Vagina (tissue), 2 donors: Measurements from ENCODE around the gene POR. TPM values are rescaled to one million over a fixed set of nuclear protein-coding genes. Genes with fewer than 3 reads are reported as not detected.

Source experiments
- DNase-seq, 2 donors: peaks; one replicate each; pipeline ENCODE4 v3.0.0-alpha.2; 2017; ENCODE audit errors: extremely low spot score in 2 of 2
- H3K27ac ChIP-seq: fragments of 200-600 bp; sonication (generic); one replicate; pipeline ENCODE4 v1.5.1; 2019
- H3K27me3 ChIP-seq: fragments of 200-600 bp; sonication (generic); one replicate; pipeline ENCODE4 v1.5.1; 2019
- H3K36me3 ChIP-seq, 2 donors: fragments of 200-600 bp; sonication (generic); one replicate each; pipeline ENCODE4 v1.5.1; 2017 to 2019
- H3K4me1 ChIP-seq: fragments of 200-600 bp; sonication (generic); one replicate; pipeline ENCODE4 v1.5.1; 2019
- H3K4me3 ChIP-seq, 2 donors: fragments of 200-600 bp; sonication (generic); 1 replicate in 1 of 2; 2 replicates in 1 of 2; pipeline ENCODE4 v1.5.1; 2016 to 2019
- H3K9me3 ChIP-seq: fragments of 200-600 bp; sonication (generic); one replicate; pipeline ENCODE4 v1.5.1; 2019
- CTCF ChIP-seq, 3 experiments: fragments of 450-650 bp in 2 of 3; fragments of 200-600 bp in 1 of 3; sonication (generic) in 1 of 3; IDR thresholded peaks; one replicate each; pipeline ENCODE4 v1.5.1; 2017 to 2019; ENCODE audit warnings: antibody characterized with exemption in 3 of 3, mild to moderate bottlenecking in 2 of 3, moderate library complexity in 2 of 3
- POLR2A ChIP-seq, 2 donors: fragments of 450-650 bp; IDR thresholded peaks; one replicate each; pipeline ENCODE4 v1.6.1; 2017; ENCODE audit warnings: antibody characterized with exemption in 2 of 2, mild to moderate bottlenecking in 2 of 2, moderate library complexity in 2 of 2
- POLR2AphosphoS5 ChIP-seq, 2 donors: sonication (generic); formaldehyde crosslinking; IDR thresholded peaks; one replicate each; pipeline ENCODE4 v1.9.0; 2017; ENCODE audit warnings: antibody characterized with exemption in 2 of 2, mild to moderate bottlenecking in 2 of 2, low read depth in 1 of 2; ENCODE audit not compliant: insufficient read depth in 1 of 2
- intact Hi-C: fragments of 100-400 bp; cut with DNase I; formaldehyde crosslinking; loops from one replicate; pipeline ENCODE4 v1.15.1; 2023
- total RNA-seq: library from RNA; depleted of rRNA; stranded (reverse); fragments of >200 nt; gene quantifications from one replicate; pipeline ENCODE4 v1.2.3, GENCODE V29; 2016

Gene POR
- total RNA-seq, 1 donor from 2014 or later, result 94.3 TPM

- intact Hi-C loops, result no loop called here
- peaks cover 0 to 44% of the 10 kb centered on the region in 2 donors for H3K36me3 ChIP-seq
- no peak for DNase-seq
- no peaks in the 10 kb centered on the region for H3K27me3 ChIP-seq
- H3K9me3 ChIP-seq, result no peaks in the 10 kb centered on the region
- H3K27ac ChIP-seq, result no peak overlapping the region
- no peak overlapping the region for H3K4me3 ChIP-seq
- peaks cover 27% of the 10 kb centered on the region for H3K4me1 ChIP-seq
- no peak for TF ChIP-seq CTCF (IDR thresholded peaks at IDR 0.05)
- TF ChIP-seq POLR2AphosphoS5 (IDR thresholded peaks at IDR 0.05; ENCODE audit: insufficient read depth in 1 of 2, low read depth in 1 of 2), result peak in 1 of 2 donors; percentile 28
- no peak for TF ChIP-seq POLR2A (IDR thresholded peaks at IDR 0.05)
These were observed 64.9 kb downstream of the POR start for GRCh38 chr7:75979759-75980429.

GRCh38 chr7:75980430-75981202 is 65.7 kb downstream of the POR start:
- Histone ChIP-seq H3K27ac (no peak overlapping the region), H3K27me3 (no peaks in the 10 kb centered on the region), H3K4me3 (no peak overlapping the region), H3K4me1 (peaks cover 27% of the 10 kb centered on the region), H3K36me3 (peaks cover 0 to 51% of the 10 kb centered on the region in 2 donors), H3K9me3 (no peaks in the 10 kb centered on the region)
- no peak for DNase-seq
- intact Hi-C loops, result no loop called here
- TF ChIP-seq POLR2AphosphoS5 (IDR thresholded peaks at IDR 0.05; ENCODE audit: insufficient read depth in 1 of 2, low read depth in 1 of 2), result no peak

GRCh38 chr7:75981203-75981452 is 66.2 kb downstream of the POR start:
- TF ChIP-seq POLR2AphosphoS5 (IDR thresholded peaks at IDR 0.05; ENCODE audit: insufficient read depth in 1 of 2, low read depth in 1 of 2) (no peak), CTCF (IDR thresholded peaks at IDR 0.05) (no peak), POLR2A (IDR thresholded peaks at IDR 0.05) (no peak)
- Histone ChIP-seq H3K36me3 (peaks cover 0 to 56% of the 10 kb centered on the region in 2 donors), H3K4me1 (peaks cover 27% of the 10 kb centered on the region), H3K4me3 (no peak overlapping the region), H3K9me3 (no peaks in the 10 kb centered on the region), H3K27ac (no peak overlapping the region), H3K27me3 (no peaks in the 10 kb centered on the region)
- peak in 1 of 2 donors; percentile 70 for DNase-seq
- intact Hi-C loops, result no loop called here

GRCh38 chr7:75981453-75982305 is 66.7 kb downstream of the POR start:
- H3K4me3 ChIP-seq, result no peak overlapping the region
- H3K27me3 ChIP-seq, result no peaks in the 10 kb centered on the region
- H3K36me3 ChIP-seq, result peaks cover 0 to 61% of the 10 kb centered on the region in 2 donors

More at GRCh38 chr7:75981453-75982305, 66.7 kb downstream of the POR start:
- no peak overlapping the region for H3K27ac ChIP-seq
- H3K4me1 ChIP-seq, result peaks cover 27% of the 10 kb centered on the region
- H3K9me3 ChIP-seq, result no peaks in the 10 kb centered on the region
- no peak for DNase-seq
- no peak for TF ChIP-seq POLR2AphosphoS5 (IDR thresholded peaks at IDR 0.05; ENCODE audit: insufficient read depth in 1 of 2, low read depth in 1 of 2)
- no peak for TF ChIP-seq POLR2A (IDR thresholded peaks at IDR 0.05)
- TF ChIP-seq CTCF (IDR thresholded peaks at IDR 0.05), result no peak
- intact Hi-C loops, result no loop called here
